Thymus (tissue), 11 donors: ENCODE measurements around the gene VPS13D. TPM values are rescaled to one million over a fixed set of nuclear protein-coding genes. Genes with fewer than 3 reads are reported as not detected.

Source experiments
- DNase-seq, 9 donors: peaks; one replicate each; pipeline ENCODE4 v3.0.0-alpha.2; 2013; ENCODE audit warnings: low spot score in 9 of 9, low read depth in 6 of 9, missing footprints in 1 of 9
- H3K27ac ChIP-seq, 2 donors: one replicate each; pipeline ENCODE4 v1.5.1; 2013; ENCODE audit warnings: control low read depth in 1 of 2, low read depth in 1 of 2, low read length in 1 of 2, mild to moderate bottlenecking in 1 of 2, moderate library complexity in 1 of 2
- H3K27me3 ChIP-seq, 2 donors: one replicate each; pipeline ENCODE4 v1.5.1; 2013; ENCODE audit warnings: low read length in 1 of 2; ENCODE audit not compliant: control insufficient read depth in 2 of 2, insufficient read depth in 1 of 2
- H3K36me3 ChIP-seq, 2 donors: one replicate each; pipeline ENCODE4 v1.5.1; 2013; ENCODE audit warnings: low read length in 1 of 2, mild to moderate bottlenecking in 1 of 2, moderate library complexity in 1 of 2; ENCODE audit not compliant: control insufficient read depth in 2 of 2, insufficient read depth in 2 of 2
- H3K4me1 ChIP-seq, 2 donors: one replicate each; pipeline ENCODE4 v1.5.1; 2013; ENCODE audit warnings: low read length in 2 of 2; ENCODE audit not compliant: control insufficient read depth in 2 of 2, insufficient read depth in 2 of 2
- H3K4me3 ChIP-seq, 2 donors: one replicate each; pipeline ENCODE4 v1.5.1; 2013; ENCODE audit warnings: low read length in 2 of 2, control low read depth in 1 of 2, mild to moderate bottlenecking in 1 of 2
- H3K9me3 ChIP-seq, 2 donors: one replicate each; pipeline ENCODE4 v1.5.1; 2013; ENCODE audit warnings: low read length in 1 of 2, mild to moderate bottlenecking in 1 of 2; ENCODE audit not compliant: control insufficient read depth in 2 of 2, insufficient read depth in 1 of 2
- WGBS: extraction: QIAGEN DNeasy Blood & Tissue Kit; methylation state at CpG from one replicate; pipeline ENCODE4 v1.1.7; 2013; 5-methylcytosine and 5-hydroxymethylcytosine counted together
- polyA plus RNA-seq: library from polyadenylated mRNA; stranded (reverse); fragments of 200-250 nt; gene quantifications from one replicate; pipeline ENCODE4 v1.2.3, GENCODE V29; 2013
- total RNA-seq: library from RNA; stranded (reverse); fragments of 120-200 nt; gene quantifications from one replicate; pipeline ENCODE4 v1.2.4, GENCODE V29; 2013
- donor health status: healthy.

Gene VPS13D
- total and polyA plus RNA-seq, 2 donors: 10.2 to 21.7 TPM

- no peaks in the 10 kb centered on the region for H3K9me3 ChIP-seq
- no peak overlapping the region for H3K27ac ChIP-seq
- no peak overlapping the region for H3K4me3 ChIP-seq
- no peak for DNase-seq
- H3K27me3 ChIP-seq: no peaks in the 10 kb centered on the region
- peaks cover 9 to 17% of the 10 kb centered on the region in 2 donors for H3K36me3 ChIP-seq
- WGBS: 96% methylated on average over 2 of the region's 2 CpGs
- no peaks in the 10 kb centered on the region for H3K4me1 ChIP-seq
Measured at GRCh38 chr1:12409681-12410080, 179.9 kb downstream of the VPS13D start.

GRCh38 chr1:12410351-12410750 is 180.5 kb downstream of the VPS13D start:
- Histone ChIP-seq H3K9me3 (no peaks in the 10 kb centered on the region), H3K27me3 (no peaks in the 10 kb centered on the region), H3K4me1 (no peaks in the 10 kb centered on the region), H3K36me3 (peaks cover 2 to 10% of the 10 kb centered on the region in 2 donors), H3K27ac (no peak overlapping the region), H3K4me3 (no peak overlapping the region)
- no peak for DNase-seq

- peaks cover 0 to 8% of the 10 kb centered on the region in 2 donors for H3K36me3 ChIP-seq
- over 99% methylated on average over 3 of the region's 3 CpGs for WGBS
- DNase-seq: no peak
- no peaks in the 10 kb centered on the region for H3K27me3 ChIP-seq
- H3K4me1 ChIP-seq: no peaks in the 10 kb centered on the region
- H3K27ac ChIP-seq: no peak overlapping the region
- no peak overlapping the region for H3K4me3 ChIP-seq
- H3K9me3 ChIP-seq: no peaks in the 10 kb centered on the region
Measured at GRCh38 chr1:12411098-12411497, 181.3 kb downstream of the VPS13D start.

GRCh38 chr1:12411747-12412146 is 181.9 kb downstream of the VPS13D start:
- Histone ChIP-seq H3K36me3 (peaks cover 0 to 8% of the 10 kb centered on the region in 2 donors), H3K27me3 (no peaks in the 10 kb centered on the region), H3K27ac (no peak overlapping the region), H3K9me3 (no peaks in the 10 kb centered on the region), H3K4me3 (no peak overlapping the region), H3K4me1 (peaks cover 4% of the 10 kb centered on the region in 2 donors)
- WGBS: 98% methylated on average over 6 of the region's 6 CpGs
- DNase-seq: no peak

GRCh38 chr1:12412439-12412838 is 182.6 kb downstream of the VPS13D start:
- WGBS: 97% methylated on average over 5 of the region's 5 CpGs
- H3K9me3 ChIP-seq: no peaks in the 10 kb centered on the region
- no peak for DNase-seq
- H3K27ac ChIP-seq: no peak overlapping the region
- H3K4me3 ChIP-seq: no peak overlapping the region
- peaks cover 0 to 8% of the 10 kb centered on the region in 2 donors for H3K36me3 ChIP-seq
- H3K27me3 ChIP-seq: no peaks in the 10 kb centered on the region
- H3K4me1 ChIP-seq: peaks cover 9 to 10% of the 10 kb centered on the region in 2 donors

GRCh38 chr1:12413664-12414410 is 184.0 kb downstream of the VPS13D start:
- Histone ChIP-seq H3K9me3 (no peaks in the 10 kb centered on the region), H3K27ac (no peak overlapping the region), H3K4me1 (peaks cover 15 to 16% of the 10 kb centered on the region in 2 donors), H3K36me3 (peaks cover under 1 to 8% of the 10 kb centered on the region in 2 donors), H3K4me3 (no peak overlapping the region), H3K27me3 (no peaks in the 10 kb centered on the region)
- DNase-seq: no peak
- WGBS: 98% methylated on average over 7 of the region's 7 CpGs

GRCh38 chr1:12414444-12415018 is 184.7 kb downstream of the VPS13D start:
- H3K36me3 ChIP-seq: peaks cover 2 to 8% of the 10 kb centered on the region in 2 donors
- WGBS: 92% methylated on average over 2 of the region's 2 CpGs
- no peak overlapping the region for H3K27ac ChIP-seq
- peaks cover 15 to 16% of the 10 kb centered on the region in 2 donors for H3K4me1 ChIP-seq
- H3K9me3 ChIP-seq: no peaks in the 10 kb centered on the region
- H3K4me3 ChIP-seq: no peak overlapping the region
- no peak for DNase-seq
- no peaks in the 10 kb centered on the region for H3K27me3 ChIP-seq

GRCh38 chr1:12415038-12415466 is 185.2 kb downstream of the VPS13D start:
- no peaks in the 10 kb centered on the region for H3K9me3 ChIP-seq
- WGBS: 89% methylated on average over 5 of the region's 5 CpGs
- no peak overlapping the region for H3K27ac ChIP-seq
- H3K27me3 ChIP-seq: no peaks in the 10 kb centered on the region
- DNase-seq: no peak
- H3K4me1 ChIP-seq: peaks cover 15 to 16% of the 10 kb centered on the region in 2 donors
- no peak overlapping the region for H3K4me3 ChIP-seq
- H3K36me3 ChIP-seq: peaks cover 2 to 4% of the 10 kb centered on the region in 2 donors

GRCh38 chr1:12416101-12416500 is 186.3 kb downstream of the VPS13D start:
- Histone ChIP-seq H3K4me3 (no peak overlapping the region), H3K9me3 (no peaks in the 10 kb centered on the region), H3K27ac (no peak overlapping the region), H3K4me1 (peaks cover 15 to 16% of the 10 kb centered on the region in 2 donors), H3K27me3 (no peaks in the 10 kb centered on the region), H3K36me3 (peaks cover 2 to 3% of the 10 kb centered on the region in 2 donors)
- WGBS: 97% methylated on average over 1 of the region's 1 CpG
- DNase-seq: no peak
